ENCODE data around the gene PCLO. TPM values are rescaled to one million over a fixed set of nuclear protein-coding genes. Genes with fewer than 3 reads are reported as not detected.

Gene PCLO, protein sequence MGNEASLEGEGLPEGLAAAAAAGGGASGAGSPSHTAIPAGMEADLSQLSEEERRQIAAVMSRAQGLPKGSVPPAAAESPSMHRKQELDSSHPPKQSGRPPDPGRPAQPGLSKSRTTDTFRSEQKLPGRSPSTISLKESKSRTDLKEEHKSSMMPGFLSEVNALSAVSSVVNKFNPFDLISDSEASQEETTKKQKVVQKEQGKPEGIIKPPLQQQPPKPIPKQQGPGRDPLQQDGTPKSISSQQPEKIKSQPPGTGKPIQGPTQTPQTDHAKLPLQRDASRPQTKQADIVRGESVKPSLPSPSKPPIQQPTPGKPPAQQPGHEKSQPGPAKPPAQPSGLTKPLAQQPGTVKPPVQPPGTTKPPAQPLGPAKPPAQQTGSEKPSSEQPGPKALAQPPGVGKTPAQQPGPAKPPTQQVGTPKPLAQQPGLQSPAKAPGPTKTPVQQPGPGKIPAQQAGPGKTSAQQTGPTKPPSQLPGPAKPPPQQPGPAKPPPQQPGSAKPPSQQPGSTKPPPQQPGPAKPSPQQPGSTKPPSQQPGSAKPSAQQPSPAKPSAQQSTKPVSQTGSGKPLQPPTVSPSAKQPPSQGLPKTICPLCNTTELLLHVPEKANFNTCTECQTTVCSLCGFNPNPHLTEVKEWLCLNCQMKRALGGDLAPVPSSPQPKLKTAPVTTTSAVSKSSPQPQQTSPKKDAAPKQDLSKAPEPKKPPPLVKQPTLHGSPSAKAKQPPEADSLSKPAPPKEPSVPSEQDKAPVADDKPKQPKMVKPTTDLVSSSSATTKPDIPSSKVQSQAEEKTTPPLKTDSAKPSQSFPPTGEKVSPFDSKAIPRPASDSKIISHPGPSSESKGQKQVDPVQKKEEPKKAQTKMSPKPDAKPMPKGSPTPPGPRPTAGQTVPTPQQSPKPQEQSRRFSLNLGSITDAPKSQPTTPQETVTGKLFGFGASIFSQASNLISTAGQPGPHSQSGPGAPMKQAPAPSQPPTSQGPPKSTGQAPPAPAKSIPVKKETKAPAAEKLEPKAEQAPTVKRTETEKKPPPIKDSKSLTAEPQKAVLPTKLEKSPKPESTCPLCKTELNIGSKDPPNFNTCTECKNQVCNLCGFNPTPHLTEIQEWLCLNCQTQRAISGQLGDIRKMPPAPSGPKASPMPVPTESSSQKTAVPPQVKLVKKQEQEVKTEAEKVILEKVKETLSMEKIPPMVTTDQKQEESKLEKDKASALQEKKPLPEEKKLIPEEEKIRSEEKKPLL (N-terminal part only)
- total RNA-seq: 2.0 and 2.1 TPM in 2 replicates

DNA sequence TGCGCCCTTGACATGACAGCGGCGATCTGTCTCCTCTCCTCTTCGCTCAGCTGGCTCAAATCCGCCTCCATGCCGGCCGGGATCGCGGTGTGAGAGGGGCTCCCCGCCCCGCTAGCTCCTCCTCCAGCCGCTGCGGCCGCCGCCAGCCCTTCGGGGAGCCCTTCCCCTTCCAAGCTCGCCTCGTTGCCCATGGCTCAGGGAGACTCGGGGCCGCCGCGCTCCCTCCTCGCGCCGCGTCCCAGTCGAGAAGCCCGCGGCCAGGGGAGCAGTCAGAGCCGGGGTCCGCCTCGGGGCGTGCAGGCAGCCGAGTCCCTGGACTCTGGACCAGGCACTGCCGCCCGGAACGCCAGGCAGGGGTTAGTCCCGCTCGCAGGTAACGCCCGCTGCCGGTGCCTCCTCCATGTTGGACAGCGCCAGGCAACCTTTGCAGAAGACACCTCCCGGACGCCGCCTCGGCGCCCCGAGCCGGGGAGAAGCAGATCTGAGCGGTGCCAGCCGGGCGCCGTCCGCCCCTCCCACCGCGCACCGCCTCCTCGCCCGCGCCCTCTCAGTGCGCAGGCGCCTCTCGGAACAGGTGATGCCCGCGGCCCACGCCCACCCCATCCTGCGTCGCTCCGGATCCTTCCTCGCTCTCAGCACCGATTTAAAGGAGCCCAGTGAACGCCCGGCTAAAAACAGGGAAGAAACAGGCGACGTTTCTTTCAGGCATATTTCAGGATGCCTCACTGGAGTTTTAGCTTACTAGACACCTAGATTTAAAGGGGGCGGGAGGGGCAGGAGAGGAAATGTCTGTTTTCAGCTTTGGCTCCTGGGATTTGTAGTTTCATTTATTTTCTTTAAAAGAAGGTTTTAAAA, at the start of gene PCLO:
PCLO (minus strand) TSS at position 483 of the 855 bp plus-strand sequence; CDS start at position 191, 292 bp downstream.

Small RNAs within 50 kb of the gene (small RNA-seq; reads per million reads assigned to genes)
- not detected for gene RNA5SP235

Measured in placental epithelial cell (primary cell).